Fibroblast of peridontal ligament (primary cell): ENCODE measurements around the gene OSBPL10.
A peak's percentile ranks its signal among the peaks of the same experiment; 100 is the strongest.

ENCODE experiments used
- DNase-seq: peaks from one replicate; pipeline ENCODE4 v3.0.0-alpha.2; 2010; ENCODE audit errors: extremely low read depth

The OSBPL10 gene

DNA sequence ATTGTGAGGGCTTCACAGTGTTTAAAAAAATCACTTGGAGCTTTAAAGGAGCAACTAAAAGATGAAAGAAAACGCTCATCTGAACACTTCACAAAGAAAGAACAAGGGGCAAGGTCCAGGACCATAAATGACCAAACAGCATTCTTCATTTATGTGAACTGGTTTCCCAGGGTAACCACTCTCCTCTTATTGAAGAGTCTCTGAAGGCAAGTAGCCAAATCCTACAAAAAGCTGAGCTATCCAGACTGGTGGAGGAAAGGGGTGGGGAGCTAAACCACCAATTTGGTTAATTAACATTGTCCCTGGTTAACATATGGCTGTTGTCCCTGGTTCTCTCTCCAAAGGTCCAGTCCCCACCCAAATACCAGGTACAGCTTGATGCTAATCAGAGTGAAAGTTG is 58.1 kb downstream of the OSBPL10 start:
- DNase-seq: peak; percentile 23

- DNase-seq: no peak
Measured at GRCh38 chr3:31921837-31922236, 59.2 kb downstream of the OSBPL10 start.

DNA sequence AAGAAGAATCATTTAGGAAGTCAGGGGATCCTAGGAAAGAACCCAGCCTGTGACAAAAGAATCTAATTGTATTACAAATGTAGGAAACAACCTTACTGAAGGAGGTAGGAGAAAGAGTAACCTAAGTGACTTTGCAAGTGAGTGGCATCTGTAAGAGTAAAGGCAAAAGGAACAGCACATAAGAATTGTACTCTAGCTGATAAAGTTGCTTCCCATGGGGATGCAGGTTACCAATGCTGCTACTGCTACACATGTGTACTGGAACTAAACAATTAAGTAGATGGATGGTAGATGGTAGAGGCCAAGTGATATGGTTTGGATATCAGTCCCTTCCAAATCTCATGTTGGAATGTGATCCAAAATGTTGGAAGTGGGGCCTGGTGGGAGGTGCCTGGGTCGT is 60.8 kb downstream of the OSBPL10 start:
- DNase-seq: no peak

DNA sequence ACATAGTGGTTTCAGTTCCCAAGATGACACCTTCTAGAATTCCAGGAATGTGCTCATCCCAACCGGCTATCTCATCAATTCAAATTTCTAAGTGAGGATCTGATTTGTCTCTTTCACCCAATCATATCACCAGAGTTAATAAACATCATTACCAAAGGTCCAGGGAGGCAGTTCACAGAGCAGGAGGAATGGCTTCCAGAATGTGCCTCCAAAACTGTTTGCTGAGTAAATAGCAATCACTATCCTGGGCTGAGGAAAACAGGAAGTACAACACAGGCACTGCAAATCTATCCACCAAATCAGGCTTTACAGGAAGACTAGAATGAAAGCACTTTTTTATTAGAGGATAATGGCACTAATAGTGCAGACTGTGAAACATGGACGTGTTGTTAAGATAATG is 61.5 kb downstream of the OSBPL10 start:
- no peak for DNase-seq

DNA sequence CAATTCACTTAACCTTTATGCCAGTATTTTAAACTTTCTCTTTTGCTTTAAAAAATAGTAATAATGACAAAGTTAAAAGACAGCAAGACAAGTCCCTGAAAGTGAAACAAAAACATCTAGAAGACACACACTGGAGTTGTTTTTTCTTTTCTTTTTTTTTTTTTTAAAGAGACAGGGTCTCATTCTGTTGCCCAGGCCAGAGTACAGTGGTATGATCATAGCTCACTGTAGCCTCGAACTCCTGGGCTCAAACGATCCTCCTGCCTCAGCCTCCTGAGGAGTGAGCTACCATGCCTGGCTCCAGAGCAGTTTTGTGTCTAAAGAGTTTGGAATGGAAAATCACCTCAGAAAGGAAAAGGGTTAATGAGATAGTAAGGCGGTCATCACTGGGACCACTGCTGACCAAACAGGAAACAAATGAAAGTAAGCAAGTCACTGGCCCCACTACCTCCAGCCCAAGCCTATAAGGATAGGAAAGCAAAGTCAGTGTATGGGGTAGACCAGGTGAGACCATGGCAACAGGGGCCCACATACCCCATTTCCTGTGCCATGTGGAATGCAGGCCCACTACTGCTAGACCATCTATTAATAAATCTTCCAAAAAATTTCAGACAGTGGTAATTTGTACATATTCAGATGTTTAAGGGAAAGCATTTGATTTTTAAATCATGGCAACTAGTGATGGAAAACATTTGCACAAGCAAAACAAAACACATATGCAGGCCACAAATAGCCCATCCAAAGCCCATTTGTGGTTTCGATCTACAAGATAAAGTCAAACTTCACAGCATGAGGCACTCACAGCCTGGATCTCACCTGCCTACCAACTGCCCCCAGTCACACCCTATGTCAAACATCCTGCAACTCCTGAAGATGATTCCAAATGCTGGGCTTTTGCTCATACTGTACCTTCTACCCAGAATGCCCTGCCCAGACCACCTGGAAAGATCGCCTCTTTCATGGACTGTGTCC is 62.6 kb downstream of the OSBPL10 start:
- DNase-seq: peak; percentile 46

DNA sequence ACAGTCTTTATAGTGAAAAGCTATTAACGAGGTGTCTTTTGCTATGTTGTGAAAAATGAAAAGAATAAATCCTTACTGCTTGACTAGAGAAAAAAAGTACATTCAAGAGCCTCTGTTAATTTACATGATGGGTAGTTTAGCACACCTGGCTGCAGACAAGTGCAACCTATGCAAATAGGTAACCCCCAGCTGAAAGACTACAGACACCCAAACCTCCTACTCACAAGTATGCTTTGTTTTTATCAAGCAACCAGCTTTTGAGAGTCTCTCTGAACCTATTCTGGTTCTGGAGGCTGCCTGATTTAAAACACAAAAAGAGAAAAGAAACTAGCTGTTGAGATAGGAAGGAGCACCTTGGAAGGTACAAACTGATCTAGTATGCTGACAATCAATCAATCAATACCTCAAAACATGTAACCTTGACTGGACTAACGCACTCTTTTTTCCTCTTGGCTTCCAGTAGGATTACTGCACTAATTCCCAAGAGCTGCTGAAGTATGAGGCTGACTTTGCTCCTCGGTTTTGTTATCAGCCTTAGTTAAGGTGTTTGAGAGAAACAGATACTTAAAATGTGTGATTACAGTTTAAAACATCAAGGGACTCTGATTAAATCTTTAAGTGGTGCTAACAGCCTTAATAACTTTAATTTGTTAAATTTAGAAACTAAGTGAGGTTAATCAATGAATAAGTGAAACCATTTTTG is 63.6 kb downstream of the OSBPL10 start:
- peak; percentile 37 for DNase-seq

- no peak for DNase-seq
Measured at GRCh38 chr3:31911643-31912042, 69.4 kb downstream of the OSBPL10 start.

DNA sequence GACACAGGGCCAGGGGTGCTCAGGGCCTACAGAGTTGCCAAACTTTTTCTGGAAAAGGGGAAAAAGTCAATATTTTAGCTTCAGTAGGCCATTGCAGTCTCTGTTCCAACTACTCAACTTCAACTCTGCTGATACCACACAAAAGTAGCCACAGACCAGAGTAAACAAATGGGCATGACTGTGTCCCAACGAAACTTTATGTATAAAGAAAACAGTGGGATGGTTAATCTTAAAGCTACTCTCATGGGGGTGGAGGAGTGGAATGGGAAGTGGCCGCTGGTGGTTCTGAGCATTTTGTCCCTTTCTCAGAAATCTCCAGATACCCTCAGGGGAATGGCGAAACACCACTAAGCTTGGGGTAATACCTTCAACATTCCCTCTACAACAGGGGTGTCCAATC is 69.9 kb downstream of the OSBPL10 start:
- DNase-seq: no peak

DNA sequence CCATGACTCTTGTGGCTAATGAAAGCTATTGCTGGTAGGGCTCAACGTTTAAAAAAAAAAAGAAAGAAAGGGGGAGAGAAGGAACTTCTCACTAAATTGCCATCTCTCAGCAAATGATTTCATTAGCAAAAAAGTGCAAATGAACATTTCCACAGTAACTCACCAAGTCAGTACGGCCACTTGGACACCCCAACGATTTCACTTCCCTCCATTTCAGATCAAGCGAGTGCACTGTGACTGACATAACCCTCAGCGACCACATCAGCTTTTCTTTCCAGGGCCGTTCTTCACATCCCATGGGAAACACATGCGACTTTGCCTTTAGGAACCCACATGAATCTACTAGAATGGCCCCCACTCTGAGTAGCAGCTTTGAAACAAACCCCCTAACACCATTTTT is 71.6 kb downstream of the OSBPL10 start:
- DNase-seq: no peak

GRCh38 chr3:31908391-31909097 is 72.5 kb downstream of the OSBPL10 start:
- peak; percentile 18 for DNase-seq

- DNase-seq: peak; percentile 41
Measured at GRCh38 chr3:31906182-31906581, 74.9 kb downstream of the OSBPL10 start.

- no peak for DNase-seq
Measured at GRCh38 chr3:31903686-31904431, 77.2 kb downstream of the OSBPL10 start.

GRCh38 chr3:31900583-31900982 is 80.5 kb downstream of the OSBPL10 start:
- no peak for DNase-seq

DNA sequence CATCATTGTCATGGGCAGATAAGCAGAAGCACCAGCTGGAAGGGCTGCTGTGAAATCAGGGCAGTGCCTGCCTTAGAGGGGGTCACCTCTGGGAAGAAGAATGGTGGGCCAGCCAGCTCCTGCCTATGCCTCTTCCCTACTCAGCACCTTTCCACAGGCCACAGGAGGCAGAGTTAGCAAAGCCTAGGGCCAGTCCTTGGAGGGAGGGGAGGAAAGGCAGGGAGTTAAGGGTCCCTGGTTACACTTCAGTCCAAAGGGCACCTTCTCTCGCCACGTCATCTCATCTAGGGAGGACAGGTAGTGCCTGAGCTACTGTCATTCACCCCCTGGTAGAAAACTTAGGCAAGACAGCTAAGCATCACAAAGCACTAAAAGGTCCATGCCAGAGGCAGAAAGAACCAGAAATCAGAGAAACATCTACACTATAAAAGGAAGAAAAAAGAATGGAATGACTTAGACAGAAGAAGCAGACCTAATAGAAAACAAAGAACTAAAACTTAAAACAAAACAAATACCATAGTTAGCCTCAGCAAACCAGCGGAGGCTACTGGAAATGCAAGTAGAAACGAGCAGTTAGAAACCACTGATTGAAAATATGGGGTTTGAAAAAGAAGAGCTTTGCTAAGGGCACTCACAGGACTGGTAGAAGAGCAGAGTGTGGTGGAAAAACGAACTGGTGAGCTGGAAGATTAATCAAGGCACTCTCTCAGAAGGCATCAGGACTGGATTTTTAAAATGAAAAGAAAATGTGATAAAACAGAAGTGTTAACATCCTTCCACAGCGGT is 84.2 kb downstream of the OSBPL10 start:
- no peak for DNase-seq

GRCh38 chr3:31896026-31896425 is 85.0 kb downstream of the OSBPL10 start:
- no peak for DNase-seq

DNA sequence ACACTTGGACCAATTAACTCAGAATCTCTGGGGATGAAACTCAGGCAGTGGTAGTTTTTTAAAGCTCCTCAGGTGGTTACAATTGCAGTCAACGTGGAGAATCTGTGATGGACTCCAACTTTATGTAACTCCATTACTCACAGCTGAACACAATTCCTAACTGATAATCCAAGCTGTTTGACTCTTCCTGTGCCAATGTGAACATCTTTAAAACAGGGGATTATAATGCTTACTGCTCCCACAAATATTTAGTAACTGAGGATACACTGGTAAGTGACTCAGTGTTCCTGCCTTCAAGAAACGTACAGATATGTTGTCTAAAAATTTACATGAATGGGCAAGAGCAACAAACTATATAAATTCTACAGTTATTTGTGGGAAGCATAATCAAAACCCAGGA is 85.6 kb downstream of the OSBPL10 start:
- peak; percentile 17 for DNase-seq

DNA sequence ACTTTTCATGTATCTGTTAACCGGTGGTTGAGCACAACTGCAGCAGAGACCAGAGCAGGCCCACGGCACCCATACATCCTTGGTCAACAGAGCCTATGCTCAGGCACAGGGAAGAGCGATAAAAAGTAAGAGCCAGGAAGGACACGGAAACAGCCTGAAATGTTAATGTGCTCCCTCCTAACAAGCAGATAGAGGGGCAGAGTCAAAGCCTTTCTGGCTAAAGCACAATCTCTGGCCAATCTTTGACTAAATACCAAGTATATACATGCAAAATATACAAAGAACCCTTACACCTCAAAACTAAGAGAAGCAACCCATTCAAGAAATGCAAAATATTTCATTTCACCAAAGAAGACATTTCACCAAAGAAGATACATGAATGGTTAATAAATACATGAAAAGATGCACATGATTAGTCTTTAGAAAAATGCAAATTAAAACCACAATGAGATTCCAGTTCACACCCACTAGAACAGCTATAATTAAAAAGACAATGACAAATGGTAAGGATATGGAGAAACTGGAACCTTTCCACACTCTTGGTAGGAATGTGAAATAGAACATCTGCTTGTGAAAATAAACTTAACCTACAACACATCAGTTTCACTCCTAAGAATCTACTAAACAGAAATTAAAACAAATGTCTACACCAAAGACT is 88.0 kb downstream of the OSBPL10 start:
- DNase-seq: peak; percentile 31

DNA sequence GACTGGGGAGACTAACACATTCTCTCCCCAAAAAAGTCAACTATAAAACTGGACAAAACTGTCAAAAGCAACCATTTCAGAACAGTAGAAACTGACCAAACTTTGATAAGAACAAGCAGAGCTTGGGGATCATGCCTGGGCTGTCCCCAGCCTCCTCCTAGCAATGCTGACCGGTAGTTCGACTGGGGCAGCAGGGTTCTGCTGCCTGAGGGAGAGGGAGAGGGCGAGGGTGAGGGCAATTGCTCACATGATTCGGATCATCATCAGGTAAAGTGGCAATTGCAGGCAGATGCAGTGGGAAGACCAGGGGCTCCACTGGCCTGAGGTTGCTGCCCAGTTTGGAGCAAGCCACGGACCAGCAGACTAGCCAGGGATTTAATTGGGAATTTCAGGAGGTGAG is 88.6 kb downstream of the OSBPL10 start:
- no peak for DNase-seq

DNA sequence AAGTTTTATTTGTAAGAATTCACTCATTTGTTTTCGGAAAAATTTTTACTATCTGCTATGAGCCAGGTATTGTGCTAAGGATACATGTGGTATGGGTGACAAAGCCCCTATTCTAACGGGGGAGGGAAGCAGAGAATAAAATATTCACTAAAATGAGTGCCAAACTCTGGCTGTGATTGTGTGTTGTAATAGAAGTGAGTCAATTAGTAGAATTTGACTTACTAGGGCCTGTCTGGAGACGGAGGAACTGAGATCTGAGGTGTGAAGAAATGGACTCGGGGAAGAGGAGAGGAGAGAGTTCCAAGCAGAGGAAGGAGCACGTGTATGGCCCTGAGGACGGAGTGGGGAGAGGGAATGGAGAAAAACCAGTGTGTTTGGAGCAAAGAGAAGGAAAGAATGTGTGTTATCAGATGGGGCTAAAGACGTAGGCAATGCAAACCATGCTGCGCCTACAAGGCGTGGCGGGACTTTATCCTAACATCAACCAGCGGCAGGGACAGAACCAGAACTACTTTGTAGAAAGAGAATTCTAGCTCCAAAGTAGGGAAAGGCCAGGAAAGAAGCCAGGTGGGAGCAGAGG is 89.1 kb downstream of the OSBPL10 start:
- DNase-seq: no peak
